ENCODE measurements around the gene PPP1R15B.

DNA sequence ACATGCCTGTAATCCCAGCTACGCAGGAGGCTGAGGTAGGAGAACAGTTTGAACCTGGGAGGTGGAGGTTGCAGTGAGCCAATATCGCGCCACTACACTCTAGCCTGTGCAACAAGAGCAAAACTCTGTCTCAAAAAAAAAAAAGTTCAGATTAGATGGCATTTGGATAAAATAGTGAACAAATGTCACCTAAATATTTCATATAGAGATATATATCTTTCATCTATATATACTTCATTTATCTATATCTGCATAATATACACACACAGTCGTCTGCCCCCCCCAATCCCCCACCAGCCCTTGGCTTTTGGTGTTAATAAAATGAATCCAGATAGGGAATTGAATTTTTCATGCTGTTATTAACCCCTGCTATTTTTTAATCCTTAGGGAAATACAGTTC, 5.0 kb downstream of the PPP1R15B start:
- TF ChIP-seq, protein P1, sequence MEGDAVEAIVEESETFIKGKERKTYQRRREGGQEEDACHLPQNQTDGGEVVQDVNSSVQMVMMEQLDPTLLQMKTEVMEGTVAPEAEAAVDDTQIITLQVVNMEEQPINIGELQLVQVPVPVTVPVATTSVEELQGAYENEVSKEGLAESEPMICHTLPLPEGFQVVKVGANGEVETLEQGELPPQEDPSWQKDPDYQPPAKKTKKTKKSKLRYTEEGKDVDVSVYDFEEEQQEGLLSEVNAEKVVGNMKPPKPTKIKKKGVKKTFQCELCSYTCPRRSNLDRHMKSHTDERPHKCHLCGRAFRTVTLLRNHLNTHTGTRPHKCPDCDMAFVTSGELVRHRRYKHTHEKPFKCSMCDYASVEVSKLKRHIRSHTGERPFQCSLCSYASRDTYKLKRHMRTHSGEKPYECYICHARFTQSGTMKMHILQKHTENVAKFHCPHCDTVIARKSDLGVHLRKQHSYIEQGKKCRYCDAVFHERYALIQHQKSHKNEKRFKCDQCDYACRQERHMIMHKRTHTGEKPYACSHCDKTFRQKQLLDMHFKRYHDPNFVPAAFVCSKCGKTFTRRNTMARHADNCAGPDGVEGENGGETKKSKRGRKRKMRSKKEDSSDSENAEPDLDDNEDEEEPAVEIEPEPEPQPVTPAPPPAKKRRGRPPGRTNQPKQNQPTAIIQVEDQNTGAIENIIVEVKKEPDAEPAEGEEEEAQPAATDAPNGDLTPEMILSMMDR (IDR thresholded peaks at IDR 0.05; ENCODE audit: low read depth, low read length, missing input control), result no peak
- TF ChIP-seq, protein P2, sequence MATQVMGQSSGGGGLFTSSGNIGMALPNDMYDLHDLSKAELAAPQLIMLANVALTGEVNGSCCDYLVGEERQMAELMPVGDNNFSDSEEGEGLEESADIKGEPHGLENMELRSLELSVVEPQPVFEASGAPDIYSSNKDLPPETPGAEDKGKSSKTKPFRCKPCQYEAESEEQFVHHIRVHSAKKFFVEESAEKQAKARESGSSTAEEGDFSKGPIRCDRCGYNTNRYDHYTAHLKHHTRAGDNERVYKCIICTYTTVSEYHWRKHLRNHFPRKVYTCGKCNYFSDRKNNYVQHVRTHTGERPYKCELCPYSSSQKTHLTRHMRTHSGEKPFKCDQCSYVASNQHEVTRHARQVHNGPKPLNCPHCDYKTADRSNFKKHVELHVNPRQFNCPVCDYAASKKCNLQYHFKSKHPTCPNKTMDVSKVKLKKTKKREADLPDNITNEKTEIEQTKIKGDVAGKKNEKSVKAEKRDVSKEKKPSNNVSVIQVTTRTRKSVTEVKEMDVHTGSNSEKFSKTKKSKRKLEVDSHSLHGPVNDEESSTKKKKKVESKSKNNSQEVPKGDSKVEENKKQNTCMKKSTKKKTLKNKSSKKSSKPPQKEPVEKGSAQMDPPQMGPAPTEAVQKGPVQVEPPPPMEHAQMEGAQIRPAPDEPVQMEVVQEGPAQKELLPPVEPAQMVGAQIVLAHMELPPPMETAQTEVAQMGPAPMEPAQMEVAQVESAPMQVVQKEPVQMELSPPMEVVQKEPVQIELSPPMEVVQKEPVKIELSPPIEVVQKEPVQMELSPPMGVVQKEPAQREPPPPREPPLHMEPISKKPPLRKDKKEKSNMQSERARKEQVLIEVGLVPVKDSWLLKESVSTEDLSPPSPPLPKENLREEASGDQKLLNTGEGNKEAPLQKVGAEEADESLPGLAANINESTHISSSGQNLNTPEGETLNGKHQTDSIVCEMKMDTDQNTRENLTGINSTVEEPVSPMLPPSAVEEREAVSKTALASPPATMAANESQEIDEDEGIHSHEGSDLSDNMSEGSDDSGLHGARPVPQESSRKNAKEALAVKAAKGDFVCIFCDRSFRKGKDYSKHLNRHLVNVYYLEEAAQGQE (IDR thresholded peaks at IDR 0.05), result no peak
- TF ChIP-seq GABPA (IDR thresholded peaks at IDR 0.05 in 1 of 2, conservative IDR thresholded peaks at IDR 0.05 in 1 of 2), result no peak
- no peak for TF ChIP-seq SP1 (IDR thresholded peaks at IDR 0.05)
- TF ChIP-seq RAD21 (IDR thresholded peaks at IDR 0.05), result no peak
- TF ChIP-seq, protein P3, sequence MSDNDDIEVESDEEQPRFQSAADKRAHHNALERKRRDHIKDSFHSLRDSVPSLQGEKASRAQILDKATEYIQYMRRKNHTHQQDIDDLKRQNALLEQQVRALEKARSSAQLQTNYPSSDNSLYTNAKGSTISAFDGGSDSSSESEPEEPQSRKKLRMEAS (IDR thresholded peaks at IDR 0.05), result no peak
- TF ChIP-seq, protein P4, sequence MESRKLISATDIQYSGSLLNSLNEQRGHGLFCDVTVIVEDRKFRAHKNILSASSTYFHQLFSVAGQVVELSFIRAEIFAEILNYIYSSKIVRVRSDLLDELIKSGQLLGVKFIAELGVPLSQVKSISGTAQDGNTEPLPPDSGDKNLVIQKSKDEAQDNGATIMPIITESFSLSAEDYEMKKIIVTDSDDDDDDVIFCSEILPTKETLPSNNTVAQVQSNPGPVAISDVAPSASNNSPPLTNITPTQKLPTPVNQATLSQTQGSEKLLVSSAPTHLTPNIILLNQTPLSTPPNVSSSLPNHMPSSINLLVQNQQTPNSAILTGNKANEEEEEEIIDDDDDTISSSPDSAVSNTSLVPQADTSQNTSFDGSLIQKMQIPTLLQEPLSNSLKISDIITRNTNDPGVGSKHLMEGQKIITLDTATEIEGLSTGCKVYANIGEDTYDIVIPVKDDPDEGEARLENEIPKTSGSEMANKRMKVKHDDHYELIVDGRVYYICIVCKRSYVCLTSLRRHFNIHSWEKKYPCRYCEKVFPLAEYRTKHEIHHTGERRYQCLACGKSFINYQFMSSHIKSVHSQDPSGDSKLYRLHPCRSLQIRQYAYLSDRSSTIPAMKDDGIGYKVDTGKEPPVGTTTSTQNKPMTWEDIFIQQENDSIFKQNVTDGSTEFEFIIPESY (IDR thresholded peaks at IDR 0.05), result no peak
- TF ChIP-seq TAF1 (conservative IDR thresholded peaks at IDR 0.05), result no peak
- TF ChIP-seq YY1 (IDR thresholded peaks at IDR 0.05), result no peak
- TF ChIP-seq, protein P5, sequence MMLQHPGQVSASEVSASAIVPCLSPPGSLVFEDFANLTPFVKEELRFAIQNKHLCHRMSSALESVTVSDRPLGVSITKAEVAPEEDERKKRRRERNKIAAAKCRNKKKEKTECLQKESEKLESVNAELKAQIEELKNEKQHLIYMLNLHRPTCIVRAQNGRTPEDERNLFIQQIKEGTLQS (IDR thresholded peaks at IDR 0.05), result no peak
- no peak for TF ChIP-seq RXRA (IDR thresholded peaks at IDR 0.05)
